Duodenal mucosa (tissue), 2 donors: ENCODE results near the gene HOXA10.

Source experiments
- H3K27ac ChIP-seq: one replicate; pipeline ENCODE4 v1.7.0; 2013; ENCODE audit warnings: low read depth, low read length
- H3K27me3 ChIP-seq, 2 donors: one replicate each; pipeline ENCODE4 v1.7.0; 2013; ENCODE audit warnings: low read length in 2 of 2, control low read depth in 1 of 2; ENCODE audit not compliant: insufficient read depth in 2 of 2, control insufficient read depth in 1 of 2
- H3K36me3 ChIP-seq, 2 donors: one replicate each; pipeline ENCODE4 v1.7.0; 2013; ENCODE audit warnings: low read length in 2 of 2, control low read depth in 1 of 2; ENCODE audit not compliant: insufficient read depth in 2 of 2, control insufficient read depth in 1 of 2
- H3K4me1 ChIP-seq, 2 donors: one replicate each; pipeline ENCODE4 v1.7.0; 2013; ENCODE audit warnings: low read length in 2 of 2, control low read depth in 1 of 2; ENCODE audit not compliant: insufficient read depth in 2 of 2, control insufficient read depth in 1 of 2
- H3K4me3 ChIP-seq, 2 donors: one replicate each; pipeline ENCODE4 v1.7.0; 2013; ENCODE audit warnings: low read length in 2 of 2, low read depth in 1 of 2
- H3K9ac ChIP-seq, 2 donors: one replicate each; pipeline ENCODE4 v1.7.0; 2013; ENCODE audit warnings: low read length in 2 of 2, low read depth in 1 of 2
- H3K9me3 ChIP-seq, 2 donors: one replicate each; pipeline ENCODE4 v1.7.0; 2013; ENCODE audit warnings: low read length in 2 of 2, control low read depth in 1 of 2; ENCODE audit not compliant: control insufficient read depth in 1 of 2

The HOXA10 gene

GRCh38 chr7:27142580-27143022 lies 31.5 kb downstream of the HOXA10 start:
- peak overlapping the region; percentile 78 for H3K27ac ChIP-seq
- H3K9ac ChIP-seq: peak overlapping the region; percentile 70 to 74
- H3K4me1 ChIP-seq: peaks cover 6 to 20% of the 10 kb centered on the region in 2 donors
- H3K9me3 ChIP-seq: no peaks in the 10 kb centered on the region
- no peaks in the 10 kb centered on the region for H3K36me3 ChIP-seq
- H3K27me3 ChIP-seq: peaks cover 61 to 62% of the 10 kb centered on the region in 2 donors
- H3K4me3 ChIP-seq: peak overlapping the region; percentile 71 to 75

- H3K9ac ChIP-seq: peak overlapping the region; percentile 70 to 74
Observed at GRCh38 chr7:27141923-27142579, 32.1 kb downstream of the HOXA10 start.

GRCh38 chr7:27141137-27141922 lies 32.8 kb downstream of the HOXA10 start:
- Histone ChIP-seq H3K4me3 (peak overlapping the region; percentile 71 to 75), H3K36me3 (no peaks in the 10 kb centered on the region), H3K4me1 (peaks cover 11 to 16% of the 10 kb centered on the region in 2 donors), H3K9me3 (no peaks in the 10 kb centered on the region), H3K27me3 (peaks cover 48 to 56% of the 10 kb centered on the region in 2 donors), H3K27ac (peak overlapping the region; percentile 54), H3K9ac (peak overlapping the region; percentile 70 to 74)

More at GRCh38 chr7:27141923-27142579, 32.1 kb downstream of the HOXA10 start:
- H3K27me3 ChIP-seq: peaks cover 55 to 59% of the 10 kb centered on the region in 2 donors
- H3K9me3 ChIP-seq: no peaks in the 10 kb centered on the region
- peak overlapping the region; percentile 78 for H3K27ac ChIP-seq
- peaks cover 7 to 16% of the 10 kb centered on the region in 2 donors for H3K4me1 ChIP-seq
- H3K4me3 ChIP-seq: peak overlapping the region; percentile 71 to 75
- no peaks in the 10 kb centered on the region for H3K36me3 ChIP-seq

- Histone ChIP-seq H3K36me3 (no peaks in the 10 kb centered on the region), H3K4me3 (peak overlapping the region; percentile 51 to 65)
Observed at GRCh38 chr7:27140126-27140857, 33.8 kb downstream of the HOXA10 start.

GRCh38 chr7:27139334-27140125 lies 34.6 kb downstream of the HOXA10 start:
- Histone ChIP-seq H3K27me3 (peaks cover 40% of the 10 kb centered on the region in 2 donors), H3K9ac (peak overlapping the region; percentile 34 to 44), H3K4me3 (peak overlapping the region; percentile 51 to 65), H3K9me3 (no peaks in the 10 kb centered on the region), H3K36me3 (no peaks in the 10 kb centered on the region), H3K4me1 (peaks cover 21 to 27% of the 10 kb centered on the region in 2 donors), H3K27ac (peak overlapping the region; percentile 64)

More at GRCh38 chr7:27140126-27140857, 33.8 kb downstream of the HOXA10 start:
- Histone ChIP-seq H3K9ac (peak overlapping the region; percentile 34 to 44), H3K9me3 (no peaks in the 10 kb centered on the region), H3K27me3 (peaks cover 40 to 47% of the 10 kb centered on the region in 2 donors), H3K4me1 (peaks cover 19 to 25% of the 10 kb centered on the region in 2 donors), H3K27ac (peak overlapping the region; percentile 65)

GRCh38 chr7:27138985-27139333 lies 35.2 kb downstream of the HOXA10 start:
- Histone ChIP-seq H3K4me1 (peaks cover 21 to 23% of the 10 kb centered on the region in 2 donors), H3K4me3 (peak overlapping the region; percentile 51 to 65), H3K27me3 (peaks cover 38 to 40% of the 10 kb centered on the region in 2 donors), H3K36me3 (no peaks in the 10 kb centered on the region), H3K9me3 (no peaks in the 10 kb centered on the region), H3K9ac (peak overlapping the region; percentile 20 to 44), H3K27ac (peak overlapping the region; percentile 64)

- H3K27me3 ChIP-seq: peaks cover 37 to 40% of the 10 kb centered on the region in 2 donors
- H3K4me3 ChIP-seq: peak overlapping the region in 1 of 2 donors; percentile 65
Observed at GRCh38 chr7:27138472-27138871, 35.6 kb downstream of the HOXA10 start.

GRCh38 chr7:27137640-27138315 lies 36.3 kb downstream of the HOXA10 start:
- no peak overlapping the region for H3K4me3 ChIP-seq
- H3K4me1 ChIP-seq: peaks cover 19 to 29% of the 10 kb centered on the region in 2 donors
- no peaks in the 10 kb centered on the region for H3K9me3 ChIP-seq
- H3K27me3 ChIP-seq: peaks cover 34 to 38% of the 10 kb centered on the region in 2 donors
- H3K9ac ChIP-seq: peak overlapping the region in 1 of 2 donors; percentile 44
- no peaks in the 10 kb centered on the region for H3K36me3 ChIP-seq
- peak overlapping the region; percentile 37 for H3K27ac ChIP-seq

More at GRCh38 chr7:27138472-27138871, 35.6 kb downstream of the HOXA10 start:
- Histone ChIP-seq H3K27ac (peak overlapping the region; percentile 37), H3K9me3 (no peaks in the 10 kb centered on the region), H3K4me1 (peaks cover 19 to 26% of the 10 kb centered on the region in 2 donors), H3K9ac (peak overlapping the region in 1 of 2 donors; percentile 44), H3K36me3 (no peaks in the 10 kb centered on the region)

GRCh38 chr7:27134392-27134791 lies 39.7 kb downstream of the HOXA10 start:
- Histone ChIP-seq H3K36me3 (no peaks in the 10 kb centered on the region), H3K9ac (no peak overlapping the region), H3K4me3 (no peak overlapping the region), H3K9me3 (no peaks in the 10 kb centered on the region), H3K27me3 (peaks cover 17 to 25% of the 10 kb centered on the region in 2 donors), H3K4me1 (peaks cover 21 to 36% of the 10 kb centered on the region in 2 donors), H3K27ac (no peak overlapping the region)
